HG03039 (cell line): ENCODE measurements around the gene DENND10.
"Not testable (repeated sequence)": the region's sequence is repeated elsewhere in the genome, so short reads cannot be mapped to it uniquely, and the experiment has no call there.

Source experiments
- ATAC-seq: cut with Tn5 transposase; IDR thresholded peaks from one replicate; pipeline ENCODE4 v1.9.1; 2021; ENCODE audit warnings: mild to moderate bottlenecking, moderate library complexity; ENCODE audit not compliant: unreplicated experiment

The DENND10 gene

DNA sequence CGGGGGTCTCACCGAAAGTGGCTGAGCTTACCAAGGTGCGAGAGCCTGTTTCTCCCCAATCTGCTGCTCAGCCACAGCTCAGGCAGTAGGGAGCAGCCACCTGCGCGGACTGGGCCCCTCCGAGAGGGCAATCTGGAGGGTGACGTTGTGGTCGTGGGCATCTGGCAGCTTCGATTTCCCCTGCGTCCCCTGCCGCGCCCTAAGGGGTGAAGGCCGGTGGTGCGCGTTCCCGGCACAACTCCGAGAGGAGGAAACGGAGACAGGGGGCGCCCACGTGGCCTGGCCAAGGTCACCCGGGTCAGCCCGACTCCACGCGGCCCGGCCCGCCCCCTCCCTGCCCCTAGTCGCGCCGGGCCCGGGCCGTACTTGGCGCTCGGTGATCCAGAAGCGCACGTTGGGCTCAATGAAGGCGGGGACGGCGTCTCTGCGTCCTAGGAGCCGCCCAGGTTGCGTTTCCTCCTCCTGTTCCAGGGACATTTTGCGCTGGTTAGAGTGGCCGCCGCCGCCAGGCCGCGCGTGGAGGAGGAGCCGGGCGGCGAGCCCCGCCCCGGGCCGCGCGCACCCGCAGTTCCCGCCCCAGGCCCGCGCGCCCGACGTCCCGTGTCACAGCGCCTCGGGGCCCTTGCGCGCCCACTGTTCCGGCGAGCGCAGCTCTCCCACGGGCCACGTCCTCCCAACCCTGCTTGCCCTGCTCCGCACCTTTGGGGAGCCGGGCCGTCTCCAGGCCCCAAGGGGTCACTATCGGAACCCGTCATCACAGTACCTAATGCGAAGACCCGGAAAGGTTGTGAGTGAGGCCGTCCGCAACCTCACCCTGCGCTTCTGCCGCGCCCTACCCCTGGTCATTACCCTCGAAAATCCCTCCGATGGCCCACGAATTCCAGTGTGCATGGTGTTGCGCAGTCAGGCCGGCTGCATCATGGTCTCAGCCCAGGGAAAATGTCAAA is 61.5 kb downstream of the DENND10 start, which contains the start of gene SFXN4:
SFXN4 (minus strand) TSS at position 544 of the 947 bp plus-strand sequence; CDS start at position 477, 67 bp downstream.
- ATAC-seq, result peak; percentile 87

DNA sequence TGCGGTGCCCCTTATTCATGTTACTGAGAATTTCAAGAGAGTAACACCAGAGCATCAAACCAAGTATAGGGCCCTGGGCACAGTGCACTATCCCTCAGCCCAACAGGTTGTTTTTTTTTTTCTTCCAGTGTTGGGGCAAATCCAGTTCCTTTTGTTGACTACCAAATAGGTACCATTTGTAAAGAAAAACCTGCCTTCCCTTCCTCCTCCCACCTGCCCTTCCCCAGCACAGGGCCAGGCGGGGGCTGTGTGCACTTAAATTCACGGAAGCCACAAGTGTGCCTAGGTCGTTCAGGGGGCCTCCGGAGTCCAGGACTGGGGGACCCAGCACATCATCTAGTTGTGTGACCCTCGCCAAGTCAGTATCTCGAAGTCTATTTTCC is 62.2 kb downstream of the DENND10 start:
- no peak for ATAC-seq

DNA sequence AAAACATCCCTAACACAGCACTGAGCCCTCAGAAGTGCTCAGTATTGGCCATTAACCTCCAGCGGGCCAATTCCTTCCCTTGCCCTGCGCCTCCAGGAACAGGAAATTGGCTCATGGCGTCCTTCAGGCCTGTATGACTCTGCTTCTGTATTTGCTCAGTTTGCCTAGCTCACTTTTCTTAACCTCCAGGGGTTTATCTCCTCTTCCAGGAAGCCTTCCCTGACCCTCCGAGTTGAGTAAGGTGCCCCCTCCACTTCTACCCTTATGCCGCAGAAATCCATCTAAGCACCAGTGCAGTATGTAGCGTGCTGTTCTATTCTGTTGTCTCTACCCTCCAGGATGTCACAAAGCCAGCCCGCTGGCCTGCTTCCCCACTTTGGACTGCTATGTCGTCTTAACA is 62.7 kb downstream of the DENND10 start:
- no peak for ATAC-seq

DNA sequence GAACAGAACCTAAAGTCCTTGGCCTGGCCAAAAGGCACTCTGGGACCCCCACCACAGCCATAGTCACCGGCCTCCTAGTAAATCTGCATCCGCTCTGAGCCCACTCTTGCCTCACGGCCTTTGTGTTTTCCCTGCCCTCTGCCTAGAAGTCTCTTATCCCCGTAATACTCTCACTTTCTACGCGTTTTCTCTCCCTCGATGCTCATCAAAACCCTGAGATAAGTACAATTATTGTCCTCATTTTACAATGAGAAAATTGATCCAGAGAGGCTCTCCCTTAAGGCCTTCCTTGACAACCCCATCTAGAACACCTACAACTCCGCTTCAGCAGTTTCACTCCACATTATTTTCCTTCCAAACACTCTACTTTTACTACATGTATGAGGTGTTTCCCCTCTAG is 63.1 kb downstream of the DENND10 start:
- ATAC-seq, result no peak

DNA sequence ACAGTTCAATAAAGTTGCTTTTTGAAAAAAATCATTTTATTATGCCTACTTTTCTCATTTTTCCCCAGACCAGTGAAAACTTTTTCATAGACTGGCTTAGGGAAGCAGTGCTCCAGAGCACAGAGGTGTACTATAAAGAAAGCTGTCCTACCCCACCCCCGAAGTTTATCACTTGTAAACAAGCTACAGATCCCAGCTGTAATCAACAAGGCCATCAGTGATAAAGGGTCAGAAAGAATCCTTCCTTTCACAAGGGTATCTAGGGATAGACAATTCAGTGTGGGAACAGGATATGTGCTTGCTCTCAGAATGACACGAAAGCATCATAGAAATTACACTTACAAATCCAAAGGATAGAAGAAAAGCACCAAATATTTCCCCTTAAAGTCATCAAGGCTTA is 70.2 kb downstream of the DENND10 start:
- no peak for ATAC-seq

DNA sequence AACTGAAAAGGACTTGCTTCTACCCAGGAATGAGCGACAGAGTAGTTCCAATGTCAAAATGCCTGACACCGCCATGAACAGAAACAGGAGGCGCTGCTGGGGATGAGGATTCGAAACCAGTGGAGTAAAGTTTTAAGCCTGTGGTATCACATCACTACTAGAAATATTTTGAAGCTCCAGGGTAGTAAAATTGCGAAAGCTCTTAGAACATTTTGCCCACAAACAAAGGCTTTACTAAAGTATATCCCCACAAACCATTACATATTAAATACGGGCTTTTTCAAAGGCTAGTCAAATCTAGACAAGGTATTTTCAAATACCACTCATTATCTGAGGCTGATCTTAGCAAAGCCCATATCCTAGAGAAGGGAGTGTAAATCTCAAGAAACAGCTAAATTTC is 72.3 kb downstream of the DENND10 start:
- ATAC-seq, result no peak

DNA sequence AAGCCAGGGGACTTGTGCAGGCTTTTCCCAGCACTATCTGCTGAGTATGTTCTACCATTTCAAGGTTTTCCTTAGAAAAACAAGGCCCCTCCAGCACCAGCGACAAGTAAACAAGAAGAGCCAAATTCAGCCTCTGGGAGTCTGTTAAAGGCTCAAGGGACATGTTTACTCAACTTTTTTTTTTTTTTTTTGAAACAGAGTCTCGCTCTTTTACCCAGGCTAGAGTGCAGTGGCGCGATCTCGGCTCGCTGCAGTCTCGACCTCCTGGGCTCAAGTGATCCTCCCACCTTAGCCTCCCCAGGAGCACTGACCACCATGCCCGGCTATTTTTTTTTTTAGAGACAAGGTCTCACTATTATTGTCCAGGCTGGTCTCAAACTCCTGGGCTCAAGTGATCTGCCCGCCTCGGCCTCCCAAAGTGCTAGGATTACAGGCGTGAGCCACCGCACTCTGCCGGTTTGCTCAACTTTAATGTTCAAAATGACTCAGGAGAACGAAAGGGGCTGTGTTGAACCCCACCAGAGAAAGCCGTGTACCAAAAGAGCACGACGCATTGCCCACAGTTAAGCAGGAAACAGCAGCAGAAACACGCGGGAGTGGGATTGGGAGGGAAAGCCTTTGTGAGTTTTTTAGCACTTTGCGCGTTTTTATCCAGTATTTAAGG is 73.9 kb downstream of the DENND10 start:
- no peak for ATAC-seq

DNA sequence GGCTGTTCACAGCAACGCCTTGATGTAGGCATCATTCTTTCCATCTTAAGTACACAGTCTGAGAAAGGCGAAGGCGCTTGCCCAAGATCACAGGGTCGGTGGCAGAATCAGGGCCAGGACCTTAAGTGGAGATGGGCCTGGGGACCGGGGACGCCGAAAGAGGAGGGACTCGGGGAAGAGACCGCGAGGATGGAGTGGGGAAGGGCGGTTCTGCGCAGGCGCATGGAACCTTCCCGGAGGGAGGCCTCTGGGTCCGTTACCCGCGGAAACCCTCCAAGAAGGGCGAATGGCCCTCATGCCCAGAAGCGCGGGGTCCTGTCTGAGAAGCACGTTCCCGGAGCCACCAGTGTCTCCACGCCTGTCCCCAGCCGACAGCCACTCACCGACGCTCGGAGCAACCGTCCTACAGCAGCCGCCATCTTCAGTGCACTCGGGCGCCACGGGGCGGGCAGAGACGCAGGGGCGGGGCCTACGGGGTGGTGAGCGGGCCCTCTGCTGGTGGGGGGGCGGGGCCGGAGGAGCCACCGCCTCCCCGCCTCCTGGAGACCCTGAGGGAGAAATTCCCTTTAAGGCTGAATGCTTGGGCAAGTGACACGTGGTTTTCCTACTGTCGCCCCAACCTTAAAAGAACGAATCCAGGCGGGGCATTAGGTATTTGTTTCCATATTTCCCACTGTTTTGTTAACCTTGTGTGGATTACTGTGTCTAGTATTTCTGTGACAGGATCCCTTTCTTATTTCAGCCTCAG is 74.6 kb downstream of the DENND10 start, which contains the start of gene PRDX3:
PRDX3 (minus strand) TSS at position 441 of the 748 bp plus-strand sequence; CDS start at position 419, 22 bp downstream.
- ATAC-seq, result peak; percentile 86

DNA sequence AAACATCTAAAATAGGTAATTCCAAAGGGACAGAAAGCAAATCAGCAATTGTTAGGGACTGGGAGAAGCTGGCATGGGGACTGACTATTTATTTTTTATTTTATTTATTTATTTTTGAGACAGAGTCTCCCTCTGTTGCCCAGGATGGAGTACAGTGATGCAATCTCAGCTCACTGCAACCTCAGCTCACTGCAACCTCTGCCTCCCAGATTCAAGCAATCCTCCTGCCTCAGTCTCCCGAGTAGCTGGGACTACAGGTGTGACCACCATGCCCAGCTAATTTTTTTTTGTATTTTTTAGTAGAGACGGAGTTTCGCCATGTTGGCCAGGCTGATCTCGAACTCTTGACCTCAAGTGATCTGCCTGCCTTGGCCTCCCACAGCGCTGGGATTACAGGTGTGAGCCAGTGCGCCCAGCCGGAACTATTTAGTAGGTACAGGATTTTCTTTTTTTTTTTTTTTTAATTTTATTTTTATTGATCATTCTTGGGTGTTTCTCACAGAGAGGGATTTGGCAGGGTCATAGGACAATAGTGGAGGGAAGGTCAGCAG is 77.0 kb downstream of the DENND10 start:
- ATAC-seq, result not testable (repeated sequence)

DNA sequence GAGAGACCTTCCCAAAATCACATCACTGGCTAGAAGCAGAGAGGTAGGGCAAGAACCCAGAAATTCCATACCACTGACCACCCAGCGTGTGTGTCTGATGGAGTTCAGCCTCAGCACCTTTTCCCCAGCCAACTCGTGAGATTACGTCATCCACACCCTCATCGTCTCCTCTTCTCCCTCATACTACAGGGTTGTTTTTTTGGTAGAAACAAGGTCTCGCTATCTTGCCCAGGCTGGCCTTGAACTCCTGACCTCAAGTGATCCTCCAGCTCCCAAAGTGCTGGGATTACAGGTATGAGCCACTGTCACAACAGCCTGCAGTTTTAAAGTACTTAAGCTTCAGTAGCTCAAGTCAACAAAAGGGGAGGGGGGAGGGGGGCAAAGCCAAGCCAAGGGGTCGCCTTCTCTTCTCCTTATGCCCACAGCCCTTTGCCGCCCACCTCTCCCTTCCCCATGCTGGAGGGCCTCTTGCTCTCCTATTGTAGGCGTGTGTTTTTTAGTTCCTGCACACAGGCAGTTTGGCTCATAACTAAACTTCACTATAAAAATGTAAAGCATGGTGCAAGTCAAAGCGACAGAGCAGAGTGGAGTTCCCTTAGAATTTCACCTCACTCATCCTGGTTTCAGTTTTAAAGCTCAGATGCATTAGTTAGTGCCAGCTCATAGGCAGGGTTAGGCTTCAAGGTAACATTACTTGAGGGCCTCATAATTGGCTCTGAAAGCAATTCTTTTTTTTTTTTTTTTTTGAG is 79.9 kb downstream of the DENND10 start:
- ATAC-seq, result no peak
